T-cell (primary cell): ENCODE results near the gene DEAF1. TPM values are rescaled to one million over a fixed set of nuclear protein-coding genes. Genes with fewer than 3 reads are reported as not detected.

Source experiments
- ATAC-seq, 4 experiments: fragments of 200-7000 bp in 3 of 4; fragments of 150-1000 bp in 1 of 4; cut with Tn5 transposase; replicated peaks in 1 of 4; 1 replicate in 3 of 4; 2 replicates in 1 of 4; pipeline ENCODE4 v1.10.0; 2021; ENCODE audit warnings: moderate library complexity in 3 of 4, mild to moderate bottlenecking in 2 of 4, moderate number of reproducible peaks in 1 of 4
- CTCF ChIA-PET, 2 donors: fragments of 300-600 bp; sonication (Branson Sonifier 250); formaldehyde crosslinking; loops; one replicate each; lab custom pipeline; 2022; ENCODE audit warnings: antibody characterized with exemption in 2 of 2; lab: Charles Lee
- POLR2A ChIA-PET, 2 donors: fragments of 300-600 bp; sonication (Branson Sonifier 250); formaldehyde crosslinking; loops; one replicate each; lab custom pipeline; 2022; ENCODE audit warnings: antibody characterized with exemption in 2 of 2; lab: Charles Lee
- DNase-seq, 35 experiments: peaks; one replicate each; pipeline versions ENCODE4 v3.0.0 to v3.0.0-alpha.2; 2013 to 2023
- H3K27ac ChIP-seq: one replicate; pipeline ENCODE4 v1.5.1; 2013; ENCODE audit warnings: low read length
- H3K27me3 ChIP-seq, 2 experiments: replicated peaks in 1 of 2; 1 replicate in 1 of 2; 2 replicates in 1 of 2; pipeline versions ENCODE4 v1.6.1 to v1.7.0; 2013; ENCODE audit warnings: low read length in 1 of 2, mixed read lengths in 1 of 2; ENCODE audit not compliant: control insufficient read depth in 2 of 2, insufficient read depth in 2 of 2; ENCODE audit errors: extremely low read depth in 1 of 2
- H3K36me3 ChIP-seq, 2 donors: 1 replicate in 1 of 2; 2 replicates in 1 of 2; pipeline versions ENCODE4 v1.6.1 to v1.7.0; 2013; ENCODE audit warnings: low read length in 1 of 2; ENCODE audit not compliant: control insufficient read depth in 2 of 2, insufficient read depth in 1 of 2; ENCODE audit errors: extremely low read depth in 1 of 2
- H3K4me1 ChIP-seq, 2 experiments: 1 replicate in 1 of 2; 2 replicates in 1 of 2; pipeline versions ENCODE4 v1.6.1 to v1.7.0; 2013; ENCODE audit warnings: low read length in 2 of 2, mixed read lengths in 1 of 2; ENCODE audit not compliant: insufficient read depth in 2 of 2, control insufficient read depth in 1 of 2; ENCODE audit errors: extremely low read depth in 1 of 2
- H3K4me3 ChIP-seq, 2 donors: 1 replicate in 1 of 2; 2 replicates in 1 of 2; pipeline versions ENCODE4 v1.5.1 to v1.7.0; 2013; ENCODE audit warnings: mild to moderate bottlenecking in 2 of 2, low read length in 1 of 2, moderate library complexity in 1 of 2; ENCODE audit not compliant: control insufficient read depth in 1 of 2; ENCODE audit errors: extremely low read depth in 1 of 2
- H3K9me3 ChIP-seq: 2 replicates; pipeline ENCODE4 v1.7.0; 2013
- H3K27ac Mint-ChIP-seq, 2 donors: one replicate each; pipeline ENCODE4 v1.8.0; 2020 to 2021; ENCODE audit warnings: mild to moderate bottlenecking in 2 of 2, mixed read lengths in 2 of 2
- H3K27me3 Mint-ChIP-seq, 2 donors: one replicate each; pipeline ENCODE4 v1.8.0; 2021 to 2022; ENCODE audit warnings: mixed read lengths in 2 of 2
- H3K36me3 Mint-ChIP-seq: one replicate; pipeline ENCODE4 v1.8.0; 2021; ENCODE audit warnings: mixed read lengths
- H3K4me1 Mint-ChIP-seq, 3 donors: one replicate each; pipeline ENCODE4 v1.8.0; 2020 to 2022; ENCODE audit warnings: mixed read lengths in 3 of 3, mild to moderate bottlenecking in 1 of 3
- H3K4me3 Mint-ChIP-seq, 3 donors: one replicate each; pipeline ENCODE4 v1.8.0; 2020 to 2022; ENCODE audit warnings: mild to moderate bottlenecking in 3 of 3, mixed read lengths in 3 of 3, moderate library complexity in 3 of 3
- H3K9me3 Mint-ChIP-seq, 3 donors: one replicate each; pipeline ENCODE4 v1.8.0; 2020 to 2022; ENCODE audit warnings: mixed read lengths in 3 of 3
- WGBS: methylation state at CpG from one replicate; pipeline ENCODE4 v1.1.5; 2013; ENCODE audit warnings: missing lambda C conversion rate; ENCODE audit not compliant: insufficient coverage; 5-methylcytosine and 5-hydroxymethylcytosine counted together
- total RNA-seq, 35 experiments: library from RNA in 6 of 35; stranded (reverse) in 6 of 35; fragments of 120-200 nt in 1 of 35; gene quantifications; one replicate each; pipeline versions ENCODE4 v1.2.1 to v1.2.4 and lab custom pipeline; 2013 to 2026

DEAF1 gene
- total RNA-seq, 5 donors from 2014 or later (not counting 1 experiment from before 2014, with no cell fraction given) = 55.8 to 121 (median 57.3) TPM

DNA sequence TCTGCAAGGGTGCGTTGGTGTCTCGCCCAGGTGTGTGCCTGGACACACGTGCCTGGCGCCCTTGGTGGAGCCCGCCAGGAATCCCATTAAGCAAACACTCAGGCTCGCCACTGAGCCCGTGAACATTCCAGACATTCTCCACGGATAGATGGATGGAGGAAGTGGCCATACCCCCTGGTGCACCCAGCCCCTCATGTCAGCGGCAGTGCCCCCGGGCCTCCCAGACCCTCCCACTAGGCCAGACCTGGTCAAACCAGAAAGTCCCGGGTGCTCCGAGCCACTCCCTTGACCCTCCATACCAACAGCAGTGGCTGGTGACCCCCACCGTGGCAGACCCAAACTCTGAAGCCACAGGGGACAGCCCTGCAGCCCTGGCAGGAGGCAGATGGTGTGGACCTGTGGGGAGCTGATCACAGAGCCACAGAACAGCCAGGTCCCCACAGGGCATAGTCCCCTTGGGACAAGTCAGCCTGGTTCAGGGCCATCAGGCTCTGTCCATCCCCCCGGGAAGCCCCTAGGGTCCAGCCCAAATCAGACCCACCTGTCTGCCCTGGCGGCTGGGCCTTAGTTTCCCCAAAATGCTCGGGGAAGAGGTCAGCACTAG lies 12.9 kb upstream of the DEAF1 start:
- no peaks in the 10 kb centered on the region for H3K9me3 ChIP-seq
- no peaks in the 10 kb centered on the region for H3K36me3 Mint-ChIP-seq
- POLR2A ChIA-PET = no interaction called here
- H3K27ac ChIP-seq = no peak overlapping the region
- no peaks in the 10 kb centered on the region for H3K9me3 Mint-ChIP-seq
- H3K36me3 ChIP-seq = no peaks in the 10 kb centered on the region
- CTCF ChIA-PET = no interaction called here
- 97% methylated on average over 13 of the region's 16 CpGs for WGBS
- peaks cover 12 to 25% of the 10 kb centered on the region in 2 donors for H3K27me3 Mint-ChIP-seq
- peak overlapping the region in 1 of 3 donors; percentile 61 for H3K4me3 Mint-ChIP-seq
- H3K4me3 ChIP-seq = no peak overlapping the region
- peaks cover 0 to 27% of the 10 kb centered on the region in 2 experiments for H3K4me1 ChIP-seq
- peaks cover 0 to 10% (median 4%) of the 10 kb centered on the region in 3 donors for H3K4me1 Mint-ChIP-seq
- DNase-seq (no peak), ATAC-seq (no peak)
- no peak overlapping the region for H3K27ac Mint-ChIP-seq
- H3K27me3 ChIP-seq = peaks cover 2 to 65% of the 10 kb centered on the region in 2 experiments

DNA sequence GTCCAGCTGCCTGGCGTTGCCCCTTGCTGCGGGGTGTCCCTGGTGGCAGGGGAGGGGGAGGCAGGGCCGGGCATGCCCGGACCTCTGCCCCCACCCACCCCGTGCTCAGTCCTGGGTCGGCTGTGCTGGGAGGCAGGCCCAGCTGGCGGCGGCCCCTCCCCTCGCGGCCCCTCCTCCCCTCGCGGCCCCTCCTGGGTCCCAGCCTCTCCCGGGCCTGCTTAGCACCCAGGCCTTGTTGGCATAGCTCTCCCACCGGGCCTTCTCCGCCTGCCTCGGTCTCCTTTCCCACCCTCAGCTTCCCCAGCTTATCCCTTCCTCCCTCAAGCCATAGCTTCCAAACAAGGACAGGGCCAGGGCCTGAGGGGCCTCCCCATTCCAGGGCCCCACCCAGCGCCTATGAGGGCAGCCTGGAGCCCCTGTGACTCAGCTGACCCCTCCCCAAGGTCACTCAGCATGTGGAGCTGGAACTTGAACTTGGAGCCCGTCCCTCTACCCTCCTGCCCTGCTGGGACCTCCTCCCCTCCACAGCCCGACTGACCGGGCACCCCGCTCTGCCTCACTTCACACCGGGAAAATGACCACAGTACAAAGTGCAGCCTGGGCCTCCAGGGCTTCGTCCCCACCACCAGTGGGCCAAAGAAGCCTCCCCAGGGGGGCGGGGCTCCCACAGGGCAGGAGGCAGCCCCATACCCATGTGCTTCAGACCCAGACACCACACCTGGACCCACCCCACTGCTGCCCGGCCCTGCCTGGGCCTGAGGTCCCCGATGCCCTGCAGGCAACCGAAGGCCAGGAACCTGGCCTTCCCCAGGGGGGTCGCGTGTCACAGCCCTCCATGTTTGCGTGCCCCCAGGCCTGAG lies 12.2 kb upstream of the DEAF1 start:
- Mint-ChIP-seq H3K27ac (no peak overlapping the region), H3K36me3 (no peaks in the 10 kb centered on the region), H3K27me3 (peaks cover 12 to 25% of the 10 kb centered on the region in 2 donors), H3K9me3 (no peaks in the 10 kb centered on the region), H3K4me1 (peaks cover 0 to 10% (median 4%) of the 10 kb centered on the region in 3 donors), H3K4me3 (peak overlapping the region in 1 of 3 donors; percentile 61)
- peaks cover 0 to 32% of the 10 kb centered on the region in 2 experiments for H3K4me1 ChIP-seq
- peaks cover 0 to 4% of the 10 kb centered on the region in 2 donors for H3K36me3 ChIP-seq
- H3K27me3 ChIP-seq = peaks cover 2 to 58% of the 10 kb centered on the region in 2 experiments
- CTCF ChIA-PET = no interaction called here
- no peaks in the 10 kb centered on the region for H3K9me3 ChIP-seq
- ATAC-seq (no peak), DNase-seq (no peak)
- POLR2A ChIA-PET = no interaction called here
- peak overlapping the region in 1 of 2 donors; percentile 15 for H3K4me3 ChIP-seq
- WGBS = 59% methylated on average over 19 of the region's 30 CpGs
- H3K27ac ChIP-seq = no peak overlapping the region

DNA sequence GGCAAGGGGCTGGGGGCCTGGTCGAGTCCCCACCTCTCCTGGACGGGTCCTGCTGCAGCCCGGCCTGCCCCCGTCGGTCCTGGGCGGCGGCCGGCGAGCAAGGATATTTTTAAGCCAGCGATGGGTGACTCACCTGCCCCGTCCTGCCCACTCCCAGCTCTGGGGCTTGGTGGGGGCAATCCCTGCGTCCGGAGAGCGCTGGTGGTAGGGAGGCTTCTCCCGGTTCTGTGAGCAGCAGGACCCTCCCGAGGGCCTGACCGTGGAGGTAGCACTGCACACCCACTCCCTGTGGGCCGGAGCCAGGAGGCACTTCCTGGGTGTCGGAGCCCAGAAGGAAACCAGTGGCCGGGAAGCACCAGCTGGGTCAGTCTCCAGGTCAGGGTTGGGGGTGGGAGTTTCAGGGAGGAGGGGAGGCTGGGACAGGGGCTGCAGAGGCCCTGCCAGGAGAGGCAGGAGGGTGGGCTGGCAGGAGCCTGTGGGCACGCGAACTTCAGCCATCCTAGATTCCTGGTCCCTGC lies 11.5 kb upstream of the DEAF1 start:
- DNase-seq = no peak
- Mint-ChIP-seq H3K36me3 (no peaks in the 10 kb centered on the region), H3K4me3 (peak overlapping the region in 1 of 3 donors; percentile 61), H3K27me3 (peaks cover 12 to 25% of the 10 kb centered on the region in 2 donors), H3K27ac (no peak overlapping the region), H3K4me1 (peaks cover 0 to 10% (median 4%) of the 10 kb centered on the region in 3 donors), H3K9me3 (no peaks in the 10 kb centered on the region)
- ChIA-PET POLR2A (no interaction called here), CTCF (no interaction called here)
- H3K9me3 ChIP-seq = no peaks in the 10 kb centered on the region
- peak in 1 of 4 experiments; percentile 15 for ATAC-seq
- 17% methylated on average over 19 of the region's 22 CpGs for WGBS
- peak overlapping the region in 1 of 2 donors; percentile 15 for H3K4me3 ChIP-seq
- H3K36me3 ChIP-seq = peaks cover 4 to 8% of the 10 kb centered on the region in 2 donors
- H3K4me1 ChIP-seq = peaks cover 0 to 32% of the 10 kb centered on the region in 2 experiments
- H3K27ac ChIP-seq = no peak overlapping the region
- H3K27me3 ChIP-seq = peaks cover 2 to 55% of the 10 kb centered on the region in 2 experiments

DNA sequence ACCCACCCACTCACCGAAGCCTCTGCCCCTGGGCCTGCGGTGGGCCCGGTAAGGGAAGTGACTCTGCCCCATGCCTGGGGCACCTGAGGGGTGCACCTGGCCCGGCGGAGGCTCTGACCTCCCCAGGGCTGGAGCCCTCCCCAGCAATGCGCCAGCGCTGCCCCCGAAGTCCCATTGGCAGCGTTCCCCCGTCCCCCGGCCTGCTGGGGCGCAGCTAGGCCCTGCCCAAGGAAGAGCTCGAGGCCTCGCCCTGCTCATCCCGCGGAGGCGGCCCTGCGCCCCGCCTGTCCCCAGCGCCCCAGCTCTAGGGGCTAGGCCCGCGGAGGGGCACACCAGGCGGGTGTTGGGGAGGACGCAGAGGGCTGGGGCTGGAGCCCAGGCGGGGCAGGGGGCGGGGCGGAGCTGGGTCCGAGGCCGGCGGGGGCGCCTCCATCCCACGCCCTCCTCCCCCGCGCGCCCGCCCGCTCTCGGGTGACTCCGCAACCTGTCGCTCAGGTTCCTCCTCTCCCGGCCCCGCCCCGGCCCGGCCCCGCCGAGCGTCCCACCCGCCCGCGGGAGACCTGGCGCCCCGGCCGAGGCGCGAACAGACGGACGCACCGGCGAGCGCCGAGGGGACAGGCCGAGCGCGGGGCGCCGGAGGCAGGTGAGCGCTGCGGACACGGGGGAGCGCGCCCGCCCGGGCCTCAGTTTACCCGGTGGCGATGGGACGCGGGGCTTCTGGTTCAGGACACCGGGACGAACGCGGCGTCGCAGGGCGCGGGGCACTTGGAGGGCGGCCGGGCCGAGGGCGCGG lies 10.8 kb upstream of the DEAF1 start, which contains the start of gene EPS8L2:
Gene EPS8L2, plus strand, starts transcription at position 586 of the 793 bp plus-strand sequence. CDS start 3,177 bp downstream, outside the sequence.
- Histone ChIP-seq H3K9me3 (no peaks in the 10 kb centered on the region), H3K27me3 (peaks cover 2 to 51% of the 10 kb centered on the region in 2 experiments), H3K36me3 (peaks cover 4 to 11% of the 10 kb centered on the region in 2 donors), H3K4me3 (peak within 1 kb of the TSS in 1 of 2 donors; percentile 15), H3K27ac (no peak within 1 kb of the TSS), H3K4me1 (peaks cover 0 to 30% of the 10 kb centered on the region in 2 experiments)
- Mint-ChIP-seq H3K36me3 (peaks cover 1% of the 10 kb centered on the region), H3K27ac (no peak within 1 kb of the TSS), H3K9me3 (no peaks in the 10 kb centered on the region), H3K27me3 (peaks cover 12 to 20% of the 10 kb centered on the region in 2 donors), H3K4me3 (peak within 1 kb of the TSS in 2 of 3 donors; percentile 44 to 61), H3K4me1 (peaks cover 0 to 9% (median 4%) of the 10 kb centered on the region in 3 donors)
- POLR2A ChIA-PET = interaction anchor here in 1 of 2 donors (0.6 kb wide), 1 partner anchor 9 kb away, joined by 3 read pairs; no protein-coding TSS in a partner anchor
- DNase-seq (no peak), ATAC-seq (peak; percentile 45 to 58 (median 51))
- CTCF ChIA-PET = no interaction called here
- 7% methylated on average over 82 of the region's 90 CpGs for WGBS

DNA sequence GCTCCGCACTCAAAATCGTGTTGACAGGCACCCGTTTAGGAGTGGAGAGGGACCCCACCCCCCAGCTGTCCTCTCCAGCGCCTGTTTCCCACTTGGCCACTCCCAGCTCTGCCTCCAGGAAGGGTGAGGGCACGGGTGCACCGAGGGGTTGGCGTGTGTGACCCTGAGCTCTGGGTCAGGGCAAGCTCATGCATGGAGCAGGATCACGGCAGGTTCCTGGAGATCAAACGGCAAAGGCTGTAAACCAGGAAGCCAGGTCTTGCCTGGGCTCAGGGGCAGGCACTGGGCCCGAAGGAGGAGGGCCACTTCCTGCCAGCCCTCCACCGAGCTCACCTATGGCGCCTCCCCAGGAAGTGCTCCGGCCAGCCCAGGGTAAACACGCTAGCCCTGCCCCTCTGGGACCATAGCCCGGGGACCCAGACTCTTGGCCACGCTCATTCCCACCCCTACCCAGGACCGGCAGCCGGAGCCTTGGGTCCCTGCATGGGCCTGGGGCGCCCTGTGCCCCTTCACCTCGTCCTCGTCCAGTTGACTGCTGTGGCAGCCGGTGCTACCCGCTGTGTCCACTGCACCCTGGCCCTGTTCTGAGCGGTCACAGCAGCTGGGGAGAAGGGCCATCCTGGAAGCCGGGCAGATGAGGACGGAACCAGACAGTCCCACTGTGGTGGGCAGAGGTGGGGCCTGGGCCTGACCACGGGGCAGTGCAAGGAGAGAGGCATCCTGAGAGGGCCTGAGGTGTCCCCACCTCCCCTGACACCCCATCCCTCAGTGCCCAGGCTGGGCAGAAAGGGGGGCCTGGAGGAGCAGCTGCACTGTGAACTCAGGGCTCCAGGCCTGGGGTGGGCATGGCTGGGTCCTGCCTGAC lies 10.0 kb upstream of the DEAF1 start:
- Mint-ChIP-seq H3K4me1 (peaks cover 0 to 11% (median 2%) of the 10 kb centered on the region in 3 donors), H3K27me3 (peaks cover 9 to 16% of the 10 kb centered on the region in 2 donors), H3K27ac (no peak overlapping the region), H3K9me3 (no peaks in the 10 kb centered on the region), H3K4me3 (peak overlapping the region in 2 of 3 donors; percentile 44 to 54), H3K36me3 (peaks cover 6% of the 10 kb centered on the region)
- DNase-seq = no peak
- peaks cover 2 to 42% of the 10 kb centered on the region in 2 experiments for H3K27me3 ChIP-seq
- CTCF ChIA-PET = no interaction called here
- WGBS = 73% methylated on average over 22 of the region's 27 CpGs
- H3K27ac ChIP-seq = no peak overlapping the region
- POLR2A ChIA-PET = interaction anchor here (0.5 to 0.6 kb wide), 2 partner anchors 38 to 199 kb away, joined by 9 to 11 read pairs; no protein-coding TSS in a partner anchor
- peaks cover 0 to 28% of the 10 kb centered on the region in 2 experiments for H3K4me1 ChIP-seq
- H3K9me3 ChIP-seq = no peaks in the 10 kb centered on the region
- peak in 1 of 4 experiments; percentile 5 for ATAC-seq
- H3K36me3 ChIP-seq = peaks cover 4 to 16% of the 10 kb centered on the region in 2 donors
- H3K4me3 ChIP-seq = no peak overlapping the region
